ENCODE measurements around the gene CD22.

DNA sequence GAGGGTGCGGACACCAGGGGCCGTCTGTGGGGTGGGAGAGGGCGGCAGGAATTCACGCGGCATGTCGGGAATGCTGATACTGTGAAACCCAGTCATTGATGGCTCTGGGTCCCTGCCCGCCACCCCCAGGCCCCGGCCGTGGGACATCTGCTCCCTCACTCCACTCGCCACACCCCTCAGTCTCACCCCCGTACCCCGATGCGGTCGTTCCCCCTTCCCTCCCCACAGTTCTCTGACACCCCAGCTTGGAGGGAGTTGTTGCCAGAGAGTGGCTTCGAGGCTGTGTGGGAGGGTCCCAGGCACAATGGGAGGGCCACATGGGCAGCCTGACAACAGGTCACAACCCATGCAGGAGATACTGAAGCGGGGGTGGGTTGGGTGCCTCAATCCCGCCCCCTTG is 35.2 kb upstream of the CD22 start:
- TF ChIP-seq ZNF263 (CRISPR knock-in tag; IDR thresholded peaks at IDR 0.05) (no peak), WIZ (CRISPR knock-in tag; IDR thresholded peaks at IDR 0.05) (no peak), MAZ (IDR thresholded peaks at IDR 0.05; ENCODE audit: borderline replicate concordance, low read depth, low read length) (no peak), MAZ (CRISPR knock-in tag; IDR thresholded peaks at IDR 0.05; ENCODE audit: low read depth) (no peak), POLR2AphosphoS5 (IDR thresholded peaks at IDR 0.05; ENCODE audit: low read depth, low read length) (no peak), MAFK (conservative IDR thresholded peaks at IDR 0.05 in 1 of 2, IDR thresholded peaks at IDR 0.05 in 1 of 2; ENCODE audit: low read length in 2 of 2) (no peak), EEA1 (CRISPR knock-in tag; IDR thresholded peaks at IDR 0.05; ENCODE audit: borderline replicate concordance) (no peak), POLR2A (IDR thresholded peaks at IDR 0.05; ENCODE audit: insufficient read depth in 1 of 2, low read depth in 2 of 2, low read length in 2 of 2) (no peak), RAD21 (CRISPR knock-in tag; IDR thresholded peaks at IDR 0.05) (no peak)
- TF ChIP-seq, protein P1, sequence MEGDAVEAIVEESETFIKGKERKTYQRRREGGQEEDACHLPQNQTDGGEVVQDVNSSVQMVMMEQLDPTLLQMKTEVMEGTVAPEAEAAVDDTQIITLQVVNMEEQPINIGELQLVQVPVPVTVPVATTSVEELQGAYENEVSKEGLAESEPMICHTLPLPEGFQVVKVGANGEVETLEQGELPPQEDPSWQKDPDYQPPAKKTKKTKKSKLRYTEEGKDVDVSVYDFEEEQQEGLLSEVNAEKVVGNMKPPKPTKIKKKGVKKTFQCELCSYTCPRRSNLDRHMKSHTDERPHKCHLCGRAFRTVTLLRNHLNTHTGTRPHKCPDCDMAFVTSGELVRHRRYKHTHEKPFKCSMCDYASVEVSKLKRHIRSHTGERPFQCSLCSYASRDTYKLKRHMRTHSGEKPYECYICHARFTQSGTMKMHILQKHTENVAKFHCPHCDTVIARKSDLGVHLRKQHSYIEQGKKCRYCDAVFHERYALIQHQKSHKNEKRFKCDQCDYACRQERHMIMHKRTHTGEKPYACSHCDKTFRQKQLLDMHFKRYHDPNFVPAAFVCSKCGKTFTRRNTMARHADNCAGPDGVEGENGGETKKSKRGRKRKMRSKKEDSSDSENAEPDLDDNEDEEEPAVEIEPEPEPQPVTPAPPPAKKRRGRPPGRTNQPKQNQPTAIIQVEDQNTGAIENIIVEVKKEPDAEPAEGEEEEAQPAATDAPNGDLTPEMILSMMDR (CRISPR knock-in tag; IDR thresholded peaks at IDR 0.05): no peak
- TF ChIP-seq, protein P2, sequence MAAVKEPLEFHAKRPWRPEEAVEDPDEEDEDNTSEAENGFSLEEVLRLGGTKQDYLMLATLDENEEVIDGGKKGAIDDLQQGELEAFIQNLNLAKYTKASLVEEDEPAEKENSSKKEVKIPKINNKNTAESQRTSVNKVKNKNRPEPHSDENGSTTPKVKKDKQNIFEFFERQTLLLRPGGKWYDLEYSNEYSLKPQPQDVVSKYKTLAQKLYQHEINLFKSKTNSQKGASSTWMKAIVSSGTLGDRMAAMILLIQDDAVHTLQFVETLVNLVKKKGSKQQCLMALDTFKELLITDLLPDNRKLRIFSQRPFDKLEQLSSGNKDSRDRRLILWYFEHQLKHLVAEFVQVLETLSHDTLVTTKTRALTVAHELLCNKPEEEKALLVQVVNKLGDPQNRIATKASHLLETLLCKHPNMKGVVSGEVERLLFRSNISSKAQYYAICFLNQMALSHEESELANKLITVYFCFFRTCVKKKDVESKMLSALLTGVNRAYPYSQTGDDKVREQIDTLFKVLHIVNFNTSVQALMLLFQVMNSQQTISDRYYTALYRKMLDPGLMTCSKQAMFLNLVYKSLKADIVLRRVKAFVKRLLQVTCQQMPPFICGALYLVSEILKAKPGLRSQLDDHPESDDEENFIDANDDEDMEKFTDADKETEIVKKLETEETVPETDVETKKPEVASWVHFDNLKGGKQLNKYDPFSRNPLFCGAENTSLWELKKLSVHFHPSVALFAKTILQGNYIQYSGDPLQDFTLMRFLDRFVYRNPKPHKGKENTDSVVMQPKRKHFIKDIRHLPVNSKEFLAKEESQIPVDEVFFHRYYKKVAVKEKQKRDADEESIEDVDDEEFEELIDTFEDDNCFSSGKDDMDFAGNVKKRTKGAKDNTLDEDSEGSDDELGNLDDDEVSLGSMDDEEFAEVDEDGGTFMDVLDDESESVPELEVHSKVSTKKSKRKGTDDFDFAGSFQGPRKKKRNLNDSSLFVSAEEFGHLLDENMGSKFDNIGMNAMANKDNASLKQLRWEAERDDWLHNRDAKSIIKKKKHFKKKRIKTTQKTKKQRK (IDR thresholded peaks at IDR 0.05; ENCODE audit: low read length): no peak
- TF ChIP-seq, protein P3, sequence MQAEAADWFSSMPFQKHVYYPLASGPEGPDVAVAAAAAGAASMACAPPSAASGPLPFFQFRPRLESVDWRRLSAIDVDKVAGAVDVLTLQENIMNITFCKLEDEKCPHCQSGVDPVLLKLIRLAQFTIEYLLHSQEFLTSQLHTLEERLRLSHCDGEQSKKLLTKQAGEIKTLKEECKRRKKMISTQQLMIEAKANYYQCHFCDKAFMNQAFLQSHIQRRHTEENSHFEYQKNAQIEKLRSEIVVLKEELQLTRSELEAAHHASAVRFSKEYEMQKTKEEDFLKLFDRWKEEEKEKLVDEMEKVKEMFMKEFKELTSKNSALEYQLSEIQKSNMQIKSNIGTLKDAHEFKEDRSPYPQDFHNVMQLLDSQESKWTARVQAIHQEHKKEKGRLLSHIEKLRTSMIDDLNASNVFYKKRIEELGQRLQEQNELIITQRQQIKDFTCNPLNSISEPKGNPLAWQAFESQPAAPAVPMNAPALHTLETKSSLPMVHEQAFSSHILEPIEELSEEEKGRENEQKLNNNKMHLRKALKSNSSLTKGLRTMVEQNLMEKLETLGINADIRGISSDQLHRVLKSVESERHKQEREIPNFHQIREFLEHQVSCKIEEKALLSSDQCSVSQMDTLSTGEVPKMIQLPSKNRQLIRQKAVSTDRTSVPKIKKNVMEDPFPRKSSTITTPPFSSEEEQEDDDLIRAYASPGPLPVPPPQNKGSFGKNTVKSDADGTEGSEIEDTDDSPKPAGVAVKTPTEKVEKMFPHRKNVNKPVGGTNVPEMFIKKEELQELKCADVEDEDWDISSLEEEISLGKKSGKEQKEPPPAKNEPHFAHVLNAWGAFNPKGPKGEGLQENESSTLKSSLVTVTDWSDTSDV (CRISPR knock-in tag; IDR thresholded peaks at IDR 0.05): no peak

All from HepG2 (cell line).